ENCODE results near the gene EXOSC5.

The EXOSC5 gene

GRCh38 chr19:41407271-41407670 lies 10.1 kb upstream of the EXOSC5 start:
- Mint-ChIP-seq H3K9me3 (no peaks in the 10 kb centered on the region), H3K4me1 (ENCODE audit: low read depth) (peaks cover 66% of the 10 kb centered on the region), H3K36me3 (ENCODE audit: low read depth) (peaks cover 41% of the 10 kb centered on the region), H3K4me3 (peak overlapping the region; percentile 26), H3K27me3 (no peaks in the 10 kb centered on the region), H3K27ac (peak overlapping the region; percentile 89)
- intact Hi-C loops (cut with micrococcal nuclease) = no loop called here

GRCh38 chr19:41405776-41406175 lies 8.6 kb upstream of the EXOSC5 start:
- Mint-ChIP-seq H3K36me3 (ENCODE audit: low read depth) (peaks cover 40% of the 10 kb centered on the region), H3K4me1 (ENCODE audit: low read depth) (peaks cover 67% of the 10 kb centered on the region), H3K27me3 (no peaks in the 10 kb centered on the region), H3K9me3 (no peaks in the 10 kb centered on the region), H3K27ac (peak overlapping the region; percentile 89), H3K4me3 (no peak overlapping the region)
- intact Hi-C loops (cut with micrococcal nuclease) = no loop called here

GRCh38 chr19:41403181-41403970 lies 6.2 kb upstream of the EXOSC5 start:
- H3K27ac Mint-ChIP-seq = peak overlapping the region; percentile 31
- intact Hi-C loops (cut with micrococcal nuclease) = no loop called here

DNA sequence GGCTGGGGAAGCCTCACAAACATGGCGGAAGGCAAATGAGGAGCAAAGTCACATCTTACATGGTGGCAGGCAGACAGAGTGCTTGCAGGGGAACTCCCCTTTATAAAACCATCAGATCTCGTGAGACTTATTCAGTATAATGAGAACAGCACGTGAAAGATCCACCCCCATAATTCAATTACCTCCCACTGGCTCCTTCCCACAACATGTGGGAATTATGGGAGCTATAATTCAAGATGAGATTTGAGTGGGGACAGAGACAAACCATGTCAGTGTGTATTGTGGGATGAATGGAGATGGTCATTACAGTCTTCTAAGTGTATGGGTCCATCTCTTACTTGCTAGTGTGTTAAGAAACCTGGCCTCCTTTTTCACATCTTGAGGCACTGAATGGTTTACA lies 4.9 kb upstream of the EXOSC5 start:
- H3K4me1 Mint-ChIP-seq (ENCODE audit: low read depth) = peaks cover 54% of the 10 kb centered on the region
- no peaks in the 10 kb centered on the region for H3K9me3 Mint-ChIP-seq
- intact Hi-C loops (cut with micrococcal nuclease) = no loop called here
- H3K36me3 Mint-ChIP-seq (ENCODE audit: low read depth) = peaks cover 52% of the 10 kb centered on the region
- no peaks in the 10 kb centered on the region for H3K27me3 Mint-ChIP-seq
- no peak overlapping the region for H3K4me3 Mint-ChIP-seq
- no peak overlapping the region for H3K27ac Mint-ChIP-seq

More at GRCh38 chr19:41403181-41403970, 6.2 kb upstream of the EXOSC5 start:
- Mint-ChIP-seq H3K4me3 (no peak overlapping the region), H3K9me3 (no peaks in the 10 kb centered on the region), H3K27me3 (no peaks in the 10 kb centered on the region), H3K36me3 (ENCODE audit: low read depth) (peaks cover 44% of the 10 kb centered on the region), H3K4me1 (ENCODE audit: low read depth) (peaks cover 61% of the 10 kb centered on the region)

- Mint-ChIP-seq H3K27me3 (no peaks in the 10 kb centered on the region), H3K4me3 (no peak overlapping the region), H3K27ac (peak overlapping the region; percentile 27), H3K4me1 (ENCODE audit: low read depth) (peaks cover 52% of the 10 kb centered on the region), H3K36me3 (ENCODE audit: low read depth) (peaks cover 52% of the 10 kb centered on the region), H3K9me3 (no peaks in the 10 kb centered on the region)
- intact Hi-C loops (cut with micrococcal nuclease) = no loop called here
Observed at GRCh38 chr19:41401483-41401882, 4.3 kb upstream of the EXOSC5 start.

GRCh38 chr19:41399525-41399924 lies 2.4 kb upstream of the EXOSC5 start:
- Mint-ChIP-seq H3K4me3 (no peak overlapping the region), H3K4me1 (ENCODE audit: low read depth) (peaks cover 55% of the 10 kb centered on the region), H3K9me3 (no peaks in the 10 kb centered on the region), H3K27ac (peak overlapping the region; percentile 68), H3K27me3 (no peaks in the 10 kb centered on the region), H3K36me3 (ENCODE audit: low read depth) (peaks cover 52% of the 10 kb centered on the region)
- intact Hi-C loops (cut with micrococcal nuclease) = loop anchor here (5.0 kb wide), 1 partner anchor 33 kb away; no protein-coding TSS in a partner anchor

DNA sequence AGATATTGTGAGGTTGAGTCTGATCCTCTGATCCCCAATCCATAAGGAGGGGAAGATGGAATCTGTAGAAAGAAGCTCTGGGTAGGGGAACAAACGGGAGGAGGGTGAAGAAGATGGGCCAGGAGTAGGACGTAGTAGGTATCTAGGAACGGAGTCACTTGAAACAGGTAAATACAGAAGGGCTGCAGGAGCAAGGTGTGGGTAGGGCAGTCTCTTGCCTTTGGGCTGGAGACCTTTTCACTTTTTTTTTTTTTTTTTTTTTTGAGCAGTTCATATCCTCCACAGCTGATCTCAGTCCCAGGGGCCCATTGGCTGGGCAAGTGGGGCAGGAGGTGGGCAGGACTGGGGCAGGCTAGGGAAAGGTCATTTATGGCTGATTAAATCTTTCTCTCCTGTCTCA lies 1.9 kb upstream of the EXOSC5 start:
- no peaks in the 10 kb centered on the region for H3K9me3 Mint-ChIP-seq
- H3K4me3 Mint-ChIP-seq = peak overlapping the region; percentile 97
- intact Hi-C loops (cut with micrococcal nuclease) = loop anchor here (5.0 kb wide), 1 partner anchor 33 kb away; no protein-coding TSS in a partner anchor
- peaks cover 55% of the 10 kb centered on the region for H3K4me1 Mint-ChIP-seq (ENCODE audit: low read depth)
- H3K36me3 Mint-ChIP-seq (ENCODE audit: low read depth) = peaks cover 52% of the 10 kb centered on the region
- H3K27ac Mint-ChIP-seq = no peak overlapping the region
- H3K27me3 Mint-ChIP-seq = no peaks in the 10 kb centered on the region

- H3K9me3 Mint-ChIP-seq = no peaks in the 10 kb centered on the region
- H3K27me3 Mint-ChIP-seq = no peaks in the 10 kb centered on the region
- H3K27ac Mint-ChIP-seq = peak overlapping the region; percentile 93
- intact Hi-C loops (cut with micrococcal nuclease) = loop anchor here (5.0 kb wide), 1 partner anchor 34 kb away; no protein-coding TSS in a partner anchor
- peak overlapping the region; percentile 97 for H3K4me3 Mint-ChIP-seq
- peaks cover 47% of the 10 kb centered on the region for H3K36me3 Mint-ChIP-seq (ENCODE audit: low read depth)
- peaks cover 59% of the 10 kb centered on the region for H3K4me1 Mint-ChIP-seq (ENCODE audit: low read depth)
Observed at GRCh38 chr19:41398598-41398997, 1.4 kb upstream of the EXOSC5 start.

- H3K9me3 Mint-ChIP-seq = no peaks in the 10 kb centered on the region
- H3K36me3 Mint-ChIP-seq (ENCODE audit: low read depth) = peaks cover 42% of the 10 kb centered on the region
- intact Hi-C loops (cut with micrococcal nuclease) = loop anchor here (5.0 kb wide), 1 partner anchor 34 kb away; no protein-coding TSS in a partner anchor
- H3K4me3 Mint-ChIP-seq = peak overlapping the region; percentile 97
- no peaks in the 10 kb centered on the region for H3K27me3 Mint-ChIP-seq
- H3K4me1 Mint-ChIP-seq (ENCODE audit: low read depth) = peaks cover 59% of the 10 kb centered on the region
- peak overlapping the region; percentile 93 for H3K27ac Mint-ChIP-seq
Observed at GRCh38 chr19:41398050-41398418, 875 bp upstream of the EXOSC5 start.

- intact Hi-C loops (cut with micrococcal nuclease) = loop anchor here (5.0 kb wide), 1 partner anchor 37 kb away; no protein-coding TSS in a partner anchor
- H3K4me1 Mint-ChIP-seq (ENCODE audit: low read depth) = peaks cover 41% of the 10 kb centered on the region
- peaks cover 45% of the 10 kb centered on the region for H3K36me3 Mint-ChIP-seq (ENCODE audit: low read depth)
- H3K4me3 Mint-ChIP-seq = no peak overlapping the region
- H3K27ac Mint-ChIP-seq = peak overlapping the region; percentile 93
- no peaks in the 10 kb centered on the region for H3K27me3 Mint-ChIP-seq
- no peaks in the 10 kb centered on the region for H3K9me3 Mint-ChIP-seq
Observed at GRCh38 chr19:41395355-41395754, 1.8 kb downstream of the EXOSC5 start.

DNA sequence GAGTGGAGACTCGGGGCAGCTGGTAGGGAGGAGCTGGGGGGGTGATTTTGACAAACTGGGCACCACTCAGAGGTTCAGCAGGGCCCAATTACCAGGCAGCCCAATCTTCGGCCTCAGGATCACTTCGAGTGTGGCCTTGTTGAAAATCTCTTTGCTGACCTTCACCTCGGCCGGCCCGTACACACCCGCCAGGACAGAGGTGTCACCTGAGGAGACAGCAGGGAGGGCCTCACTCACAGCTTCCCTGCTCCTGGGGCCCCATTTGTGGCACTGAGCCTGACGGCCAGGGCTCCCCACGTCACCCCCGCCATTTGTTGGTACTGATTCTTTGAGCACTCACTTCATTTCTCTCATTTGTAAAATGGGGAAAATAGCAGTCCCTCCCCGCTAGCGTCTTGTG lies 4.4 kb downstream of the EXOSC5 start:
- Mint-ChIP-seq H3K4me3 (no peak overlapping the region), H3K27ac (no peak overlapping the region), H3K9me3 (no peaks in the 10 kb centered on the region), H3K36me3 (ENCODE audit: low read depth) (peaks cover 52% of the 10 kb centered on the region), H3K4me1 (ENCODE audit: low read depth) (peaks cover 23% of the 10 kb centered on the region), H3K27me3 (no peaks in the 10 kb centered on the region)
- intact Hi-C loops (cut with micrococcal nuclease) = no loop called here

DNA sequence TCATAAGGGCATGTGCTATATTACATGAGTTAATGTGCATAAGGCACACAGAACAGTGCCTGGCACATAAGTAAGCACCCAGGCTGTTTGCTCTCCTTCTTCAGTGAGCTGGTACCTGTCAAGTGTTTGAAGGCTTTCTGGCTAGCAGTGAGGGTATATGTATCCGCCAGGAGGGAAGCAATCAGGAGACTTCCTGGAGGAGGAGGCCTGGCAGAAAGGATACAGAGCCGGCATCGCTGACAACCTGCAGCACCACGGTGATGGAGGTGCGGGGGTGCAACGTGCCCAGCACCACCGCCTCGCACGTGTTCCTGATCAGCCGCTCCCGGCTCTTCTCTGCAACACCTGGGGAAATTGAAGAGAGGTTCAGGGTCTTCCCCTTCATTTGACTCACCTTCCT lies 5.5 kb downstream of the EXOSC5 start:
- Mint-ChIP-seq H3K4me3 (no peak overlapping the region), H3K27me3 (no peaks in the 10 kb centered on the region), H3K4me1 (ENCODE audit: low read depth) (peaks cover 22% of the 10 kb centered on the region), H3K36me3 (ENCODE audit: low read depth) (peaks cover 60% of the 10 kb centered on the region), H3K9me3 (no peaks in the 10 kb centered on the region), H3K27ac (no peak overlapping the region)
- intact Hi-C loops (cut with micrococcal nuclease) = no loop called here

GRCh38 chr19:41386442-41386841 lies 10.7 kb downstream of the EXOSC5 start:
- Mint-ChIP-seq H3K27ac (no peak overlapping the region), H3K9me3 (no peaks in the 10 kb centered on the region), H3K4me1 (ENCODE audit: low read depth) (peaks cover 5% of the 10 kb centered on the region), H3K36me3 (ENCODE audit: low read depth) (peaks cover 95% of the 10 kb centered on the region), H3K4me3 (no peak overlapping the region), H3K27me3 (no peaks in the 10 kb centered on the region)
- intact Hi-C loops (cut with micrococcal nuclease) = no loop called here

- H3K36me3 Mint-ChIP-seq (ENCODE audit: low read depth) = peaks cover 74% of the 10 kb centered on the region
- no peaks in the 10 kb centered on the region for H3K9me3 Mint-ChIP-seq
- no peaks in the 10 kb centered on the region for H3K27me3 Mint-ChIP-seq
- H3K4me3 Mint-ChIP-seq = no peak overlapping the region
- intact Hi-C loops (cut with micrococcal nuclease) = no loop called here
- H3K27ac Mint-ChIP-seq = no peak overlapping the region
- H3K4me1 Mint-ChIP-seq (ENCODE audit: low read depth) = peaks cover 17% of the 10 kb centered on the region
Observed at GRCh38 chr19:41384351-41384750, 12.8 kb downstream of the EXOSC5 start.

All from dendritic cell treated with granulocyte-macrophage colony-stimulating factor and Interleukin-4, amounts not matched to agents 40 ng/mL and 50 ng/mL, for 4 days (primary cell).